Glutamatergic neuron (in vitro differentiated cells): ENCODE results near the gene TGFB1. TPM values are rescaled to one million over a fixed set of nuclear protein-coding genes. Genes with fewer than 3 reads are reported as not detected.

ENCODE experiments used
- DNase-seq: peaks from one replicate; pipeline ENCODE4 v3.0.0; 2022
- H3K27ac Mint-ChIP-seq: one replicate; pipeline ENCODE4 v1.8.0; 2020; ENCODE audit warnings: mild to moderate bottlenecking, mixed read lengths, inconsistent platforms; ENCODE audit not compliant: unreplicated experiment
- H3K27me3 Mint-ChIP-seq: one replicate; pipeline ENCODE4 v1.8.0; 2020; ENCODE audit warnings: mild to moderate bottlenecking, moderate library complexity, mixed read lengths, inconsistent platforms; ENCODE audit not compliant: unreplicated experiment
- H3K36me3 Mint-ChIP-seq: one replicate; pipeline ENCODE4 v1.8.0; 2020; ENCODE audit warnings: mild to moderate bottlenecking, mixed read lengths, inconsistent platforms; ENCODE audit not compliant: unreplicated experiment
- H3K4me1 Mint-ChIP-seq: one replicate; pipeline ENCODE4 v1.8.0; 2020; ENCODE audit warnings: mild to moderate bottlenecking, low read depth, mixed read lengths, inconsistent platforms; ENCODE audit not compliant: unreplicated experiment
- H3K4me3 Mint-ChIP-seq: one replicate; pipeline ENCODE4 v1.8.0; 2020; ENCODE audit warnings: mild to moderate bottlenecking, mixed read lengths, inconsistent platforms; ENCODE audit not compliant: unreplicated experiment
- H3K9me3 Mint-ChIP-seq: one replicate; pipeline ENCODE4 v1.8.0; 2020; ENCODE audit warnings: mild to moderate bottlenecking, moderate library complexity, mixed read lengths, inconsistent platforms; ENCODE audit not compliant: unreplicated experiment
- CTCF ChIP-seq: fragments of 200-600 bp; sonication (generic); IDR thresholded peaks from one replicate; pipeline ENCODE4 v1.5.0; 2021; ENCODE audit not compliant: partially characterized antibody, unreplicated experiment
- total RNA-seq: library from RNA; stranded (reverse); fragmentation: NEBNext Ultra II Directional; extraction: Animal tissue kit (Norgen Biotek cat#: 25700); gene quantifications from one replicate; pipeline ENCODE4 v1.2.1, GENCODE V29; 2021; ENCODE audit not compliant: unreplicated experiment

The TGFB1 gene
- total RNA-seq, 1 donor from 2014 or later: 26.0 TPM

GRCh38 chr19:41325947-41326706 lies 27.6 kb downstream of the TGFB1 start:
- H3K4me1 Mint-ChIP-seq: peaks cover 60% of the 10 kb centered on the region
- DNase-seq: no peak
- peak overlapping the region; percentile 71 for H3K4me3 Mint-ChIP-seq
- peaks cover 32% of the 10 kb centered on the region for H3K27me3 Mint-ChIP-seq
- H3K36me3 Mint-ChIP-seq: no peaks in the 10 kb centered on the region
- H3K27ac Mint-ChIP-seq: peak overlapping the region; percentile 91
- H3K9me3 Mint-ChIP-seq: peaks cover 24% of the 10 kb centered on the region
- no peak for TF ChIP-seq CTCF

- DNase-seq: no peak
- Mint-ChIP-seq H3K9me3 (peaks cover 24% of the 10 kb centered on the region), H3K4me1 (peaks cover 60% of the 10 kb centered on the region), H3K27me3 (peaks cover 30% of the 10 kb centered on the region), H3K36me3 (no peaks in the 10 kb centered on the region), H3K27ac (peak overlapping the region; percentile 96), H3K4me3 (peak overlapping the region; percentile 80)
- no peak for TF ChIP-seq CTCF
These were observed 28.1 kb downstream of the TGFB1 start for GRCh38 chr19:41325640-41325946.

GRCh38 chr19:41324921-41325639 lies 28.6 kb downstream of the TGFB1 start:
- Mint-ChIP-seq H3K36me3 (no peaks in the 10 kb centered on the region), H3K27ac (peak overlapping the region; percentile 97), H3K4me3 (peak overlapping the region; percentile 82), H3K9me3 (peaks cover 24% of the 10 kb centered on the region), H3K27me3 (peaks cover 29% of the 10 kb centered on the region), H3K4me1 (peaks cover 58% of the 10 kb centered on the region)
- DNase-seq: peak; percentile 60
- no peak for TF ChIP-seq CTCF

GRCh38 chr19:41324231-41324702 lies 29.5 kb downstream of the TGFB1 start:
- TF ChIP-seq CTCF: no peak
- DNase-seq: no peak
- Mint-ChIP-seq H3K4me1 (peaks cover 58% of the 10 kb centered on the region), H3K27ac (peak overlapping the region; percentile 97), H3K4me3 (peak overlapping the region; percentile 82), H3K9me3 (peaks cover 24% of the 10 kb centered on the region), H3K36me3 (no peaks in the 10 kb centered on the region), H3K27me3 (peaks cover 31% of the 10 kb centered on the region)
